CD14-positive monocyte (primary cell): ENCODE measurements around the gene F11R. TPM values are rescaled to one million over a fixed set of nuclear protein-coding genes. Genes with fewer than 3 reads are reported as not detected.
"Not testable (repeated sequence)": the region's sequence is repeated elsewhere in the genome, so short reads cannot be mapped to it uniquely, and the experiment has no call there.

Source experiments
- DNase-seq, 3 donors: peaks; one replicate each; pipeline ENCODE4 v3.0.0-alpha.2; 2011 to 2022
- H2AFZ ChIP-seq: 2 replicates; pipeline ENCODE4 v1.6.0; 2012; ENCODE audit warnings: mild to moderate bottlenecking, low read depth, low read length, inconsistent platforms; ENCODE audit not compliant: insufficient read depth, poor library complexity, severe bottlenecking
- H3K27ac ChIP-seq, 2 donors: 1 replicate in 1 of 2; 2 replicates in 1 of 2; pipeline ENCODE4 v1.5.1; 2012 to 2013; ENCODE audit warnings: low read length in 2 of 2, control low read depth in 1 of 2, inconsistent platforms in 1 of 2, low read depth in 1 of 2, mild to moderate bottlenecking in 1 of 2
- H3K27me3 ChIP-seq, 2 donors: one replicate each; pipeline versions ENCODE4 v1.6.0 to v1.6.1; 2011 to 2013; ENCODE audit warnings: low read length in 2 of 2; ENCODE audit not compliant: control insufficient read depth in 2 of 2, insufficient read depth in 2 of 2
- H3K36me3 ChIP-seq, 2 donors: replicated peaks in 1 of 2; 1 replicate in 1 of 2; 2 replicates in 1 of 2; pipeline versions ENCODE4 v1.5.1 to v1.6.1; 2012 to 2013; ENCODE audit warnings: low read length in 2 of 2, control low read depth in 1 of 2, inconsistent platforms in 1 of 2, mild to moderate bottlenecking in 1 of 2; ENCODE audit not compliant: insufficient read depth in 2 of 2, control insufficient read depth in 1 of 2
- H3K4me1 ChIP-seq, 2 donors: 1 replicate in 1 of 2; 2 replicates in 1 of 2; pipeline versions ENCODE4 v1.5.1 to v1.6.1; 2012 to 2013; ENCODE audit warnings: low read length in 2 of 2, control low read depth in 1 of 2, inconsistent platforms in 1 of 2, mild to moderate bottlenecking in 1 of 2, moderate library complexity in 1 of 2; ENCODE audit not compliant: insufficient read depth in 2 of 2, control insufficient read depth in 1 of 2
- H3K4me2 ChIP-seq: replicated peaks from 2 replicates; pipeline ENCODE3; 2012; ENCODE audit warnings: low read length, moderate library complexity, mild to moderate bottlenecking; ENCODE audit not compliant: poor library complexity, severe bottlenecking; ENCODE audit errors: extremely low read depth
- H3K4me3 ChIP-seq, 3 experiments: fragments of 200-600 bp in 1 of 3; sonication (generic) in 1 of 3; replicated peaks in 1 of 3; 1 replicate in 2 of 3; 2 replicates in 1 of 3; pipeline ENCODE4 v1.5.1; 2011 to 2013; ENCODE audit warnings: low read length in 3 of 3, mild to moderate bottlenecking in 3 of 3, control low read depth in 2 of 3, low read depth in 2 of 3, inconsistent platforms in 1 of 3, moderate library complexity in 1 of 3
- H3K79me2 ChIP-seq: 2 replicates; pipeline ENCODE4 v1.6.0; 2012; ENCODE audit warnings: mild to moderate bottlenecking, control low read depth, inconsistent platforms, low read length, moderate library complexity; ENCODE audit not compliant: insufficient read depth
- H3K9ac ChIP-seq: 2 replicates; pipeline ENCODE4 v1.6.0; 2017; ENCODE audit warnings: low read length, mild to moderate bottlenecking; ENCODE audit not compliant: insufficient read depth, poor library complexity, severe bottlenecking
- H3K9me3 ChIP-seq, 2 donors: replicated peaks in 1 of 2; 1 replicate in 1 of 2; 2 replicates in 1 of 2; pipeline versions ENCODE4 v1.5.1 to v1.6.1; 2012 to 2013; ENCODE audit warnings: low read length in 2 of 2, control low read depth in 1 of 2; ENCODE audit not compliant: control insufficient read depth in 1 of 2, insufficient read depth in 1 of 2
- H4K20me1 ChIP-seq: 2 replicates; pipeline ENCODE4 v1.6.0; 2012; ENCODE audit warnings: mild to moderate bottlenecking, low read length, control low read depth, moderate library complexity; ENCODE audit not compliant: insufficient read depth
- H3K27ac Mint-ChIP-seq, 7 donors: one replicate each; pipeline ENCODE4 v1.8.0; 2020; ENCODE audit warnings: mild to moderate bottlenecking in 7 of 7, mixed read lengths in 7 of 7, moderate library complexity in 6 of 7, inconsistent platforms in 2 of 7
- H3K27me3 Mint-ChIP-seq, 3 donors: one replicate each; pipeline ENCODE4 v1.8.0; 2021 to 2022; ENCODE audit warnings: low read depth in 3 of 3, mild to moderate bottlenecking in 3 of 3, mixed read lengths in 3 of 3, moderate library complexity in 3 of 3, inconsistent platforms in 1 of 3
- H3K36me3 Mint-ChIP-seq, 2 donors: one replicate each; pipeline ENCODE4 v1.8.0; 2020; ENCODE audit warnings: mixed read lengths in 2 of 2, inconsistent platforms in 1 of 2, mild to moderate bottlenecking in 1 of 2
- H3K4me1 Mint-ChIP-seq: one replicate; pipeline ENCODE4 v1.8.0; 2020; ENCODE audit warnings: mild to moderate bottlenecking, mixed read lengths
- H3K4me3 Mint-ChIP-seq, 2 donors: one replicate each; pipeline ENCODE4 v1.8.0; 2020; ENCODE audit warnings: mild to moderate bottlenecking in 2 of 2, mixed read lengths in 2 of 2, moderate library complexity in 1 of 2
- H3K9me3 Mint-ChIP-seq, 7 donors: one replicate each; pipeline ENCODE4 v1.8.0; 2020 to 2022; ENCODE audit warnings: mixed read lengths in 7 of 7, mild to moderate bottlenecking in 6 of 7, moderate library complexity in 6 of 7, inconsistent platforms in 2 of 7
- WGBS: methylation state at CpG from one replicate; pipeline ENCODE4 v1.1.5; 2013; ENCODE audit warnings: missing lambda C conversion rate; ENCODE audit not compliant: insufficient coverage; 5-methylcytosine and 5-hydroxymethylcytosine counted together
- intact Hi-C, 2 donors: fragments of 100-400 bp; cut with micrococcal nuclease; formaldehyde crosslinking; loops; one replicate each; pipeline versions ENCODE4 v1.15.0 to v1.15.1; 2023
- polyA plus RNA-seq, 3 donors: library from polyadenylated mRNA; depleted of rRNA in 1 of 3; unstranded in 2 of 3; stranded (reverse) in 1 of 3; fragments of 300-500 nt in 2 of 3; fragments of >200 nt in 1 of 3; fragmentation: Illumina TruSeq in 2 of 3; gene quantifications; 1 replicate in 2 of 3; 2 replicates in 1 of 3; pipeline ENCODE4 v1.2.3, GENCODE V29; 2012 to 2021
- TF ChIP-seq, protein P1 (sequence below): fragments of 200-600 bp; IDR thresholded peaks from one replicate; pipeline ENCODE4 v1.8.0; 2022; ENCODE audit warnings: antibody characterized with exemption, mild to moderate bottlenecking

Gene F11R
- polyA plus RNA-seq, 3 donors = 28.8 to 58.0 (median 35.9) TPM

- no peak overlapping the region for H3K4me3 ChIP-seq
- H3K4me2 ChIP-seq = no peak overlapping the region
- no peaks in the 10 kb centered on the region for H3K36me3 ChIP-seq
- H3K27me3 ChIP-seq = no peaks in the 10 kb centered on the region
- no peaks in the 10 kb centered on the region for H3K79me2 ChIP-seq
- WGBS = 92% methylated on average over 2 of the region's 3 CpGs
- Mint-ChIP-seq H3K4me1 (peaks cover 8% of the 10 kb centered on the region), H3K27me3 (peaks cover 0 to 5% (median 2%) of the 10 kb centered on the region in 3 donors), H3K9me3 (no peaks in the 10 kb centered on the region), H3K4me3 (no peak overlapping the region), H3K27ac (no peak overlapping the region), H3K36me3 (no peaks in the 10 kb centered on the region)
- H4K20me1 ChIP-seq = no peaks in the 10 kb centered on the region
- no peak for DNase-seq
- H3K9me3 ChIP-seq = no peaks in the 10 kb centered on the region
- H3K4me1 ChIP-seq = no peaks in the 10 kb centered on the region
- H2AFZ ChIP-seq = no peak overlapping the region
- intact Hi-C loops = loop anchor here (2.0 to 5.0 kb wide), 7 partner anchors 113 to 273 kb away; no protein-coding TSS in a partner anchor
- TF ChIP-seq, protein P1, sequence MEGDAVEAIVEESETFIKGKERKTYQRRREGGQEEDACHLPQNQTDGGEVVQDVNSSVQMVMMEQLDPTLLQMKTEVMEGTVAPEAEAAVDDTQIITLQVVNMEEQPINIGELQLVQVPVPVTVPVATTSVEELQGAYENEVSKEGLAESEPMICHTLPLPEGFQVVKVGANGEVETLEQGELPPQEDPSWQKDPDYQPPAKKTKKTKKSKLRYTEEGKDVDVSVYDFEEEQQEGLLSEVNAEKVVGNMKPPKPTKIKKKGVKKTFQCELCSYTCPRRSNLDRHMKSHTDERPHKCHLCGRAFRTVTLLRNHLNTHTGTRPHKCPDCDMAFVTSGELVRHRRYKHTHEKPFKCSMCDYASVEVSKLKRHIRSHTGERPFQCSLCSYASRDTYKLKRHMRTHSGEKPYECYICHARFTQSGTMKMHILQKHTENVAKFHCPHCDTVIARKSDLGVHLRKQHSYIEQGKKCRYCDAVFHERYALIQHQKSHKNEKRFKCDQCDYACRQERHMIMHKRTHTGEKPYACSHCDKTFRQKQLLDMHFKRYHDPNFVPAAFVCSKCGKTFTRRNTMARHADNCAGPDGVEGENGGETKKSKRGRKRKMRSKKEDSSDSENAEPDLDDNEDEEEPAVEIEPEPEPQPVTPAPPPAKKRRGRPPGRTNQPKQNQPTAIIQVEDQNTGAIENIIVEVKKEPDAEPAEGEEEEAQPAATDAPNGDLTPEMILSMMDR = no peak
- no peak overlapping the region for H3K9ac ChIP-seq
- no peak overlapping the region for H3K27ac ChIP-seq
Observed at GRCh38 chr1:160950657-160951056, 70.3 kb downstream of the F11R start.

DNA sequence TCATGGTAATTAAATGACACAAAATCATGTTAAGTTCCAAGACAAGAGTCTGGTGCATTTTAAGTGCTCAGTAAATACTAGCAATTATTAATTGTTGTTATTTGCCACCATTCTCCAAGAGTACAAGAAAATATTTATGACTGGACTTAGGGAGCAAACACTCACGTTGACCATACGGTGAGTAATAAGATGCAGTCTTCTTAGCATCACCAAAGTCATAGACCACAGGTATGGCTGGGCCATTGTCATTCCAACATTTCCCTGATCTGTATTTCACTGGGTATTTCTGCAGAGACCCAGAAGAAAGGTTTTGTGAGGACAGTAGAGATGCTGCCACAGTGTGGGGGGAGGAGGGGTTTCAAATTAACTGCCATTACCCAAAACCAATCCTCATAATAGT, 71.1 kb downstream of the F11R start:
- 100% methylated on average over 1 of the region's 2 CpGs for WGBS
- Mint-ChIP-seq H3K9me3 (no peaks in the 10 kb centered on the region), H3K4me3 (no peak overlapping the region), H3K4me1 (peaks cover 8% of the 10 kb centered on the region), H3K27ac (no peak overlapping the region), H3K27me3 (peaks cover 0 to 5% (median 2%) of the 10 kb centered on the region in 3 donors), H3K36me3 (no peaks in the 10 kb centered on the region)
- Histone ChIP-seq H2AFZ (no peak overlapping the region), H3K36me3 (no peaks in the 10 kb centered on the region), H3K4me1 (no peaks in the 10 kb centered on the region), H4K20me1 (no peaks in the 10 kb centered on the region), H3K4me3 (no peak overlapping the region), H3K9ac (no peak overlapping the region), H3K4me2 (no peak overlapping the region), H3K9me3 (no peaks in the 10 kb centered on the region), H3K79me2 (no peaks in the 10 kb centered on the region), H3K27me3 (no peaks in the 10 kb centered on the region), H3K27ac (no peak overlapping the region)
- intact Hi-C loops = loop anchor here (2.0 to 10.0 kb wide), 8 partner anchors 65 to 273 kb away; partner anchors contain the start of gene ITLN1 (in 1 of the 2)
- DNase-seq = no peak
- TF ChIP-seq, protein P1 = no peak

DNA sequence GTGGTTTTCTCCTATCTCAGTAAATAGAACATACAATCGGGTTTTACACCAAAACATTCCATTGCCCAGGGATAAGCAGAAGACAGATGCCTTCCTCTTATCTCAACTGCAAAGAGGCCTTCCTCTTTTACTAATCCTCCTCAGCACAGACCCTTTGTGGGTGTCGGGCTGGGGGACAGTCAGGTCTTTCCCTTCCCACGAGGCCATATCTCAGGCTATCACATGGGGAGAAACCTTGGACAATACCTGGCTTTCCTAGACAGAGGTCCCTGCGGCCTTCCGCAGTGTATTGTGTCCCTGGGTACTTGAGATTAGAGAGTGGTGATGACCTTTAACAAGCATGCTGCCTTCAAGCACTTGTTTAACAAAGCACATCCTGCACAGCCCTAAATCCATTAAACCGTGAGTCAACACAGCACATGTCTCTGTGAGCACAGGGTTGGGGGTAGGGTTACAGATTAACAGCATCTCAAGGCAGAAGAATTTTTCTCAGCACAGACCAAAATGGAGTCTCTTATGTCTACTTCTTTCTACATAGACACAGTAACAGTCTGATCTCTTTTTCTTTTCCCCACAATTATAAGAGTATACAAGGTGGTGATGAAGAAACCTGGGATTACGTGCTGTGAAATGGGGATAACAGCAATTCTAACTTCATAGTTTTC, 71.6 kb downstream of the F11R start:
- H3K4me3 Mint-ChIP-seq, H3K27ac Mint-ChIP-seq, H3K36me3 ChIP-seq, H3K27me3 ChIP-seq, DNase-seq, H3K79me2 ChIP-seq, H3K4me1 Mint-ChIP-seq, H3K4me2 ChIP-seq, H3K36me3 Mint-ChIP-seq, H3K9me3 ChIP-seq, H4K20me1 ChIP-seq, H3K4me1 ChIP-seq, H3K4me3 ChIP-seq, H3K27ac ChIP-seq, H3K9me3 Mint-ChIP-seq, H3K9ac ChIP-seq, H3K27me3 Mint-ChIP-seq, H2AFZ ChIP-seq: not testable (repeated sequence)
- WGBS = no CpG with 5 or more reads among the region's 7 CpGs
- intact Hi-C loops = loop anchor here in 1 of 2 donors (10.0 kb wide), 1 partner anchor 65 kb away; the partner anchor contains the start of gene ITLN1
